Astrocyte of the hippocampus (primary cell): Measurements from ENCODE around the gene EPHA4.
"Not testable (repeated sequence)": the region's sequence is repeated elsewhere in the genome, so short reads cannot be mapped to it uniquely, and the experiment has no call there.

ENCODE experiments used
- DNase-seq: peaks from one replicate; pipeline ENCODE4 v3.0.0; 2011; ENCODE audit warnings: low read depth, low spot score

EPHA4 gene

GRCh38 chr2:221539246-221539645 lies 32.9 kb downstream of the EPHA4 start:
- no peak for DNase-seq

- no peak for DNase-seq
These were observed 36.3 kb downstream of the EPHA4 start for GRCh38 chr2:221535824-221536223.

GRCh38 chr2:221533299-221533698 lies 38.8 kb downstream of the EPHA4 start:
- DNase-seq = no peak

- DNase-seq = no peak
These were observed 39.5 kb downstream of the EPHA4 start for GRCh38 chr2:221532641-221533040.

- no peak for DNase-seq
These were observed 41.5 kb downstream of the EPHA4 start for GRCh38 chr2:221530653-221531037.

GRCh38 chr2:221529943-221530652 lies 42.0 kb downstream of the EPHA4 start:
- peak; percentile 44 for DNase-seq

- DNase-seq = no peak
These were observed 42.7 kb downstream of the EPHA4 start for GRCh38 chr2:221529177-221529942.

- no peak for DNase-seq
These were observed 44.3 kb downstream of the EPHA4 start for GRCh38 chr2:221527776-221528309.

GRCh38 chr2:221524158-221524557 lies 47.9 kb downstream of the EPHA4 start:
- no peak for DNase-seq

- no peak for DNase-seq
These were observed 50.8 kb downstream of the EPHA4 start for GRCh38 chr2:221521233-221521845.

- DNase-seq = no peak
These were observed 53.0 kb downstream of the EPHA4 start for GRCh38 chr2:221518935-221519625.

GRCh38 chr2:221518201-221518934 lies 53.7 kb downstream of the EPHA4 start:
- DNase-seq = peak; percentile 8

- DNase-seq = peak; percentile 84
These were observed 54.4 kb downstream of the EPHA4 start for GRCh38 chr2:221517696-221518151.

GRCh38 chr2:221517146-221517695 lies 54.9 kb downstream of the EPHA4 start:
- no peak for DNase-seq

GRCh38 chr2:221515864-221516263 lies 56.2 kb downstream of the EPHA4 start:
- no peak for DNase-seq

GRCh38 chr2:221514305-221515040 lies 57.6 kb downstream of the EPHA4 start:
- DNase-seq = no peak

GRCh38 chr2:221513232-221513631 lies 58.9 kb downstream of the EPHA4 start:
- DNase-seq = no peak

- not testable (repeated sequence) for DNase-seq
These were observed 60.8 kb downstream of the EPHA4 start for GRCh38 chr2:221511325-221511724.

GRCh38 chr2:221506469-221506868 lies 65.6 kb downstream of the EPHA4 start:
- no peak for DNase-seq

GRCh38 chr2:221505605-221506004 lies 66.5 kb downstream of the EPHA4 start:
- no peak for DNase-seq
